NCI-H1105 (cell line): Measurements from ENCODE around the gene MOB3B.

ENCODE experiments used
- DNase-seq: peaks from one replicate; lab custom pipeline; 2025; lab: John Stamatoyannopoulos, UW

Gene MOB3B

DNA sequence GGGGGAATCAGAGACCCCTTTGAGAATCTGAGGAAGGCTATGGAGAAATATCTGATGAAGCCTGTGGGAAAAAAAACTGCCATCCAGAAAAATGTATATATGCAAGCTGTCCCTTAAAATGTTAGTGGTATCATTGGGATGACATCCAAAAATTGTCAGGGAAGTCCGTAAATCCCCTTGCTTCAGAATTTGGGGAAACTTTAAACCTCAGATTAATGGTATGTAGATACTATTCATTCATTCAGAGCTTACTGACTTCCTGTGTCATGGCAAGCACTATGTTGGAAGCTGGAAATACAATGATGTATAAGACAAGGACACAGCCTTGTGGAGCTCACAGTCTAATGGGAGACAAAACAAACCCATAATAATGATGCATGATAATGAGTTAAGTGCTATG, 10.9 kb upstream of the MOB3B start:
- DNase-seq: no peak

DNA sequence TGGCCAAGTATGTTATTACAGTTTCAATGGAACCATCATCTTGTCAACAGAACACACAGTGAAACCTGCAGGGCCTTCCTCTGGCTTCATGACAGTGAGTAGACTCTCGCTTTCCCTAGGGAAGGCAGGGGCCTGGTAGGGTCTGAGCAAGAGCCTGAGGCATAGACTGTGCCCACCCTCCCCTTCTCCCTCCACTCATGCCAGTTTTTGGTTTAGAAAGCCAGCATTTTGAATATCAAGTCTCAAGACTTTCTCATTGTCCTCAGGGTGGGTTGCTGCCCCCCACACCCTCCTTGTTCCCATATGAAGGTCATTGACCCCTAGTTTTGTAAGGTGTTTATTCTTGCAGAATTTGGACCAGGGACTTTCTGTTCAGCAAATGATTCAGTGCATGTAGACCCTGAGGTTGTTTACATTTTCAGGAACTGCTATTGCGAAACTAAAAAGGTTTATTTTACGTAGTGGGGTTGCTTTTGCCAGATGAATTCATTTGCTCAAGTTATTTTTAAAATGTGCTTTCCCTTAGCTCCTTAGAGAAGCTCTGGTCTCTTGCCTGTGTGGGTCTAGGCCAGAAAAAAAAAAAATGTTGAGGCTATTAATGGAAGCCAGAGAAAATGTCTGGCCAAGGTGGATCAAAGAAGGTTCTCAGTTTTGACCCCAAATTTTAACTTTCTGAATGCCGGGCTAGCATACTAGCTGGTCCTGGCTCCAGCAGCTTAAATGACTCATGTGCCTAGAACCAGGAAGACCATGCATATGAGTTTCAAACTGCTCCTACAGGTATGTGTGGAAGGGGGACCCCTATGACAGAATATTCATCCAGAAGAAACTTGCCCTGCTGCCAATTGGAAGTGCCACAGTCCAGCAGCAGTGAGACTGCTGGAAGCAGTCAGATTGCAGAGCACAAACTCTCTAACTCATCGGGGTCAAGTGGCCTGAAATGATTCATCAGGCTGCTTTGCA, 10.1 kb upstream of the MOB3B start:
- no peak for DNase-seq

DNA sequence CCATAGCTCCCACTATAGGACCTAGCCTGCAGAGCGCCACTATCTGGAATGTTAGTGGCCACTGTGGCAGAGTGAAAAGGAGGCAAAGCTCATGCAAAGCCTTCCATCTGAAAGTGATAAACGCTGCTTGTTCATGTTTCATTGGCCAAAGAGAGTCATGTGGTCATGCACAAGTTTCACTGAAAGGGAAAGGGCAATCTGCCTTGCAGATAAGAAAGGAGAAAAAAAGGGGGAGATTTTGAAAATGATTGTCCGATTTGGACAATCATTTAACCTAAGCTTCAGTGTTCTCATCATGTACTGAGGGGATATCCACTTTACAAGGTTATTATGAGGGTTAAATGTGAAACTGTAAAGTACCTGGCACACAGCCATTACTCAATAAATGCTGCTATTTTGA, 9.0 kb upstream of the MOB3B start:
- DNase-seq: peak; percentile 29

DNA sequence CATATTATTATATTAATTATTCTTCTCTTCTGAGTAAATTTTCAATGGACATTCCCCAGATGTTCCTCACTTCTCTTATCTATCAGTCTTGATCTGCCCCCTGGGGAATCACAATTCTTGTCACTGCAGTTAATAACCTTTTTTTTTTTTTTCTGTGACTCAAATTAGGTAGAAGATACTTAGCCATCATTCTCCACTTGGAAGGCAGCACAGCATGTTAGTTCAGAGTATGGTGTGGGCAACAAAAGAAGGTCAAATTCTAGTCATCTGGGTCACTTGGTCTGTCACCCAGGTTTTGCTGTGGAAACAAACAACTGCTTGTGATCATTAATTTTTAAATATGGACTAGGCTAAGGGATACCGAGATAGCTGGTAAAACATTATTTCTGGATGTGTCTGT, 8.1 kb upstream of the MOB3B start:
- no peak for DNase-seq

DNA sequence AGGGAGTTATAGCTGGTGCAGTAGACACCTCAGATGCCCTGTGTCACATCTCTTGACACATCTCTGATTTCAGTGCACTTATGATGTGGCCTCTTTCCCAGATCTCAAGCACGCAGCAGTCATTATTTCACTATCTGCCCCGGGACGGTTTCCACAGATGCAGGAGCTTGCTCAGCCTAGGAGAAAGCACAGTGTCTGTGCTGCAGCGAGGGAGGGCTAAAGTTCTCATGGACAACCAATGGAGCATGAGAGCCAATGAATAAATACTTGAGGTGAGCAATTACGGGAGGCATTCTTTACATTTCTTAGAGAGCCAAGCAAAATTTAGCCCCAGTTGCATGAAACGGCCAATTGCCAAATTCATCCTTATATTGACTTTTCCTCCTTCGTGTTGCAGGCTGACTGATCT, 7.4 kb upstream of the MOB3B start:
- DNase-seq: no peak

DNA sequence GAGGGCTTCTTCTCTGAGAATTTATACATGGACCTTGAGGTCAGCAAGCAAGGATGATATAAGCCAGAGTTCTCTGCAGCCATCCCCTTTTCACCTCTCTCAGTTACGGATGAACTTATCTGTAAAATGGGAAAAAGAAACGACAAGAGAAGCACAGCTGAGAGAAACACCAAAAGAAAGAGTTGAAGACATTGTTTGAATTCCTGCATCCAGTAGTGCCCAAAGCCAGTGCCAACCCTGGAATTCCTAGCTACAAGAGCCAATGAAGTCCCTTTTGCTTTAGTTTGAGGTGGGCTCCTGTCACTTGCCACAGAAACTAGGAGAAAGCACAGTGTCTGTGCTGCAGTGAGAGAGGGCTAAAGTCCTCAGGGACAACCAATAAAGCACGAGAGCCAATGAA, 6.6 kb upstream of the MOB3B start:
- no peak for DNase-seq

DNA sequence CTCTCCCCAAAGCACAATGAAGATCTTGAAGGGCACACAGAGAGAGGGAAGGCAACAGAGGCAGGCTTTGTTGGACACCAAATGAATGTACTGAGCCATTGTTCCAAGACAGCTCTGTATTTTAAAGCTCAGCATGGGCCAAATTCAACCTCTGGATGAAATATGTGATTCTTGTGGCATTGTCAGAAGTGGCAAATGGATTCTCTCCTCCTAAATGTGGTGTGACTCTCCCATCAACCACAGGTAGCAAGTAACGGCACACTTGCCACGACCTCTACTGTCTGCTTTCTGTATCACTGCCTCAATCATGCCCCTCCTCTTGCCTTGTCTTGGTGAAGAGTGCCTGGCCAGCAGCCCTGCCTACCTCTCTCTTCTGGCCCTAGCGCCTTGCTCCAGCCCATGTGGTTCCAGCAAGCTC, 6.1 kb upstream of the MOB3B start:
- DNase-seq: no peak

DNA sequence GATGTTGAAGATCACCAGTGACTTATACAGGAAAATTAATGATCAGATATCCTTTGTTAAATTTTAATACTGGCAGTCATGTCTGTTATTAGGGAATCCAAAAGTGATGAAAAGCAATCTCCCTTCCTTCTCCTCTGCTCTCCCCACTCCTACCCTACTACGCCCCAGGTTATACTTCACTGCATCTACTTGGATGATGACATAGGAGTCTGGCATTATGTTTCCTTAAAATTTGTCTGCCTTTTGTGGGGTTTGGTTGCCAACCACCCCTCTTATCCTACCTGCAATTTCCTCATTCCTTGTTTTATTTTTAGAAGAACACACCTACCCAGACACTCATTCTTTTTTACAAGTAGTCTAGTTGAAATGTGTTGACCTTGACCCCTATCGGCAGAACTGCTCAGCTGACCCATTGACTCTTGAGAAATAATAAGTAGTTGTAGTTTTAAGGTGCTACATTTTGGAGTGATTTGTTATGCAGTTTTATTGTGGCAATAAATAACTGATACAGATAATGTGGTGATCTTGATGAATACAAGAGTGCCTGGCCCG, 5.1 kb upstream of the MOB3B start:
- DNase-seq: no peak

DNA sequence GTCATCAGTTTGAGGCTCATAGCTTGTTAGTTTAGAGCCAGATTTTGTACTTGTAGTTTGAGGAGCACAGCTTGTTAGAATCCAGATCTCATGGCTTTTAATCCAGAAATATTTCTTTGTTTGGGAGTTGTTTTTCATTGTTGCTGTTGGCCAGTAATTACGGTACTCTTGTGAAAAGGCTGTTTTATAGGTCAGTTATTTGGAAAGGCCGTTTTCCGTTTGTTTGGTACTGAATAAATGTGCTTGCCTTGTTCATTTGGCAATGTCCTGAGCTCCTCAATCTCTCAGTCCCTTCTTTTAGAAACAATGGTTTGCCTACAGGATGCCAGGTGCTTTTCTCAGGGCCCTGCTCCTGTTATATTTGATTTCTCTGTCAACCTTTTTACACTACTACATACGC, 4.5 kb upstream of the MOB3B start:
- no peak for DNase-seq

DNA sequence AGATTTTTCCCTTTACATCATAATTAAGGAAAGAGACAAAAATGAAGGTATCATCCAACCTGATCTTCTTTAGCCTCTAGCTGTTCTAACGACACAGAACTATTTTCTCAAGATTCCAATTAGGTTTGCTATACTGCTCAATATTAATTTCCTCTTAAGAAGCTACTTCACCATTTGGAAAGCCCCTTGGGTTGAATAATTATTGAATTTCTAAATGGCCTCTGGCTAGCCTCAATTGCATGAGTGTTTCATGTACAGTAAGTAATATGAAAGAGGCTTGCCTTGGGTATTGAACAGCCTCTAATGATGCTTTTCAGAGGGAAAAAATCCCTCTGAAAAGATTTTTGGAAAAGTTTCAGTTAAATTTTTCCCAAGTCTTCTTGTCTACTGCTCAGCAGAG, 3.7 kb upstream of the MOB3B start:
- no peak for DNase-seq

DNA sequence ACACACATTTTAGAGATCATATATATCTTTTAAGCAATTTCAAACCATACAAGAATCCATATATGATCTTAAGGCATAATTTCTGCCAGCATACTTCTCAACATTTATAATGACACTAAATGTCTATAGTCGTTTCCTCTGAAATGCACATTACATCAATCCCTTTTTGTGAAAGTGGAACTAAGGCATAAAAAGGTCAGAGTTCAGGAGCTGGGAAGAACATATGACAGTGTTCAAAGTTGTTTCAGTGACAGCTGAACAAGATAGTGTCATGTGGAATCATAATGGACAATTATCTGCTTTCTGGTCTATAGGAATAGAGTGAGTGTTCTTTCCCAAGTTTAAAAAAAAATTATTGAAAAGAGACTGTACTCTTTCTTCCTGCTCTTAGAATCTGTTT, 2.4 kb upstream of the MOB3B start:
- DNase-seq: no peak

DNA sequence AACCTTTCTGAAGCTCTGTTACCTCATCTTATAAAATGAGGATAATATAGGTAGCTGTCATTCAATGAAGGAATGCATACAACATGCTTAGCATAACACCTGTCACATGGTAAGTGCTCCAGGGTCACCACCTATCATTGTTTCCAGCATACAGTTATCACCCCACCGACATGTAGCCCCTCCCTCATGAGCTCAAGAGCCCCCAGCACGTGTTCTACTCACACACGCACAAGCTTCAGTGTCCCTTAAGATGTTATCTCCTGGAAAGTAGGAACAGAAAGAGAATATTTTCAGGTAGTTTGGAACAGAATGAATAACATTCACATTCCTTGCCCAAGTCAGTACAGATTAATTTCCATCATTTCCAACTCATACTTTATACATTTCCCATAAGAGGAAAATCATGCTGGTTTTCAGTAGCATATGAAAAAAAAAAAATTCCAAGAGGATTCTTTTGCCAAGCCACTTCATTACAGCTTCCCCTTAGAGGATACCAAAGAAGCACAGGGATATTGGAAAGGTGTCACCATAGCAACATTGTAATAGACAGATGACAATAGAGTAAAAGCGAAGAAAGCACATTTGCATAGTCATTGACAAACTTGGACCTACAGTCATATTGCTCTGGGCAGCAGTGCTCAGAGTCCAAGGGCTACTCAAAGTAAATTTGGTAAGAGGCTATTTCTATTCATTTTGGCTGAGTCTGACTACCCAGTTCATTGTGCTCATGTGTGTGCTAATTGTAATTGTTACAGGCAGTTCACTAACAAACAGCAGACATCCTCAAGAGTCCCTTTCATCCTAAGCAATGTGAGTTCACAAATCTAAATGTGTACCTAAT, 1.5 kb upstream of the MOB3B start:
- no peak for DNase-seq

DNA sequence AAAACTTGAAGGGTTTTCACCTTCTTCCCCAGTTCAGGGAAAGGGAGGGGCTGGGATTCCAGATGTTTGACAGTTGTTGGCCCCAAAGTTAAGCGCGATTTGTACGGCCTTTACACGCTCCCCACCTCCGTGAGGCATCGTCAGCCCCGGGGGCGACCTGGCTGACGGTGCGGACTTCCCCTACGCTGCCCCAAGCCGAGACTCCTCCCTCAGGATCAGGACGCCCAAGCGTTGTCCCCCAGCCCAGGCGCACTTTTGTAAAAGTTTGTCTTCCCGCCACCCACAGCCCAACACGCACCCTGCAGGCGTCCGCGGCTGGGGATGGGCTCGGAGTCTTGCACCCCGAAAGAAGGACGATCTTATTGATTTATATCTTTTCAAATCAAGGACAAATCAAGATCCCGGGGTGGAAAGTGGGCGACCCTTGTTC, 713 bp downstream of the MOB3B start:
- DNase-seq: no peak

DNA sequence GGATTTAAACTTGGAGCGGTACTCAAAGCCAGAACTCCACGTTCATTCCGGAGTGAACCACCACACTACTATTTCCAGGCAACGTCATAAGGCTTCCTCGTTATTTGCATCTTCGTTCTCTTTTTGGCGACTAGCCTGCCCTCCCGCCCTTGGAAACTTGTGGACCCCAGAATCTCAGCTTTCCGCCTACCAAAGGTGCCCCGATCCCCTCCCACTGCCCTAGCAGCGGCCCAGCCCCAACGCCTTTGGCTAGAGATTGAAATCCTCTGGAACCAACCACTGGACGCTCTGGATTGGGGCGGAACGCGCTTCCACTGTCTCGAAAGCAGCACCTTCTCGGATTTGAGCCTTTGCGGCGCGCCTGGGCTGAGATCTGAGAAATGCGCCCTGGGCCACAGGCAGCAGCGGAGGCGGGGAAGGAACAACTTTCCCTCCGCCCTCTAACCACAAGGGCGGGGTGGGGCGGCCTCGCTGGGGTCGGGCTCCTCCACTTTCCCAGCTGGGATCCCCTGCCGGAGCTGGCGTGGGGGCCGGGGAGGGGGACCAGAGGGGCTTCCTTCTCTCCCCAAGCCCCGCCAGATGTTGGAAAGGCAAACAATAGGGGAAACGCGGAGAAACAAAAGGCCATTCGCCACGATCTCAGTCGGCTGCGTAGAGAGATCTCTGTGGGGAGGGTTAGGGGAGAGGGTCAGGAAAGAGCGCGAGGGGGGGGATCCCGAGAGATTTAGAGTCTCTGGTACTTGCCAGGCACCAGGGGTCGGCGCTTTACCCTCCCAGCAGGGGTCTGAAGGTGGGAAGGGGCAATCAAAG, 1.3 kb downstream of the MOB3B start:
- DNase-seq: no peak

DNA sequence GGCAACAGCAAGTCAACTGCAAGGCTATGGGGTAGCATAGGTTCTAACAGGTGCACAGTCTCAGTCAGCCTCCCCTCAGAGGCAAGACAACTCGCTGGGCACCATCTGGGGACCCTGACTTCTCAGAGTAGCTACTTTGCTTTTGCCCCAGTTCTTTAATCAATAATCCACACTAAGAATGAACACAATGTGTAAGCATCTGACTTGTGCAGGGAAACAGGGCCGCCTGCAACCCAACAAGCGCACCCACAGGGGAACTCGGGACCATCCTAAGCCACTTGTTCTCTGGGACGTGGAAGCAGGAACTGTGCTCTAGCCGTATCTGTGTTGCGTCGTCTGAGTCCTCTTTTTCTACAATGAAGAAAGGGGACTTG, 1.9 kb downstream of the MOB3B start:
- no peak for DNase-seq

DNA sequence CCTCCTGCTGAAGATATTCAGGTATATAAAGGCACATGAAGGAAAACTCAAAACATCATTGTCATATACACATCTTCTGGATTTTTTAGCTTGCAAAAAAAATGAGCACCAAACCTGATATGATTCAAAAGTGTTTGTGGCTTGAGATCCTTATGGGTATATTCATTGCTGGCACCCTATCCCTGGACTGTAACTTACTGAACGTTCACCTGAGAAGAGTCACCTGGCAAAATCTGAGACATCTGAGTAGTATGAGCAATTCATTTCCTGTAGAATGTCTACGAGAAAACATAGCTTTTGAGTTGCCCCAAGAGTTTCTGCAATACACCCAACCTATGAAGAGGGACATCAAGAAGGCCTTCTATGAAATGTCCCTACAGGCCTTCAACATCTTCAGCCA, 5.4 kb downstream of the MOB3B start, which contains the start of gene IFNK:
Gene IFNK, plus strand, starts transcription at position 55 of the 400 bp plus-strand sequence. Its CDS starts 47 bp downstream, at position 102.
- DNase-seq: no peak

DNA sequence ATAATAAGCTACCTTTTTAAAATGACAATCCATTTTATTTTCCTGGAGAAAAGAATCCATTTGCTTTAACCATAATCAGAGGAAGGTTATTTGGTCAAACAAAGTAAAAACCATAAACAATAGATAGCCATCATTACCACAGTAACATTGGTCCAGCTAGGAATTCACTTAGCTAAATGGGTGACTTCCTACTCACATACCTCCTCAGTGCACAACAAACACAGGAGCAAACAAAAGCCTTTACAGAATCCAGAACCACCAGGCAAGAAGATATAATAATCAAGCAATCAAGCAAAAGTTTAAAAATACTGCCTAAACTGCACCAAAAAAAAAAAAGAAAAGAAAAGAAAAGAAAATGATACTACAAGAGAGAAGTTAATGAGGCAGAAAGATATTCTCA, 6.5 kb downstream of the MOB3B start:
- DNase-seq: no peak

DNA sequence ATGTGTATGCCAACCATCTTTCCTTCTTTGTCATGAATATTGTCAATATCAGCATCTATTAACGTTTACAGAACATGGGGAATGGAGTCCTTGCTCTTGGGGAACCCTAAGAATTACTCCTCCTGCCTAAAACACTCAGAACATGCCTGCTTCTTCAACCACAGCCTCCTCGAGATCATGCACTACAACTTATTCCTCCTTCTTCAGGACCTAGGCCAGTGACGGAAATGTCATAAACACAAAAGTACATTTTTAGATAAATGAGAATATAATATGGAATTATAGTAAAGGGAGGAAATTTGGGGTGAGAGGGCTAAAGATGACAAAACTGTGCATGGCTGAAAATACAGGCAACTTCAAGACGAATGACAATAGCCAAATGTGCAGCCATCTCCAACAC, 8.6 kb downstream of the MOB3B start:
- DNase-seq: no peak

DNA sequence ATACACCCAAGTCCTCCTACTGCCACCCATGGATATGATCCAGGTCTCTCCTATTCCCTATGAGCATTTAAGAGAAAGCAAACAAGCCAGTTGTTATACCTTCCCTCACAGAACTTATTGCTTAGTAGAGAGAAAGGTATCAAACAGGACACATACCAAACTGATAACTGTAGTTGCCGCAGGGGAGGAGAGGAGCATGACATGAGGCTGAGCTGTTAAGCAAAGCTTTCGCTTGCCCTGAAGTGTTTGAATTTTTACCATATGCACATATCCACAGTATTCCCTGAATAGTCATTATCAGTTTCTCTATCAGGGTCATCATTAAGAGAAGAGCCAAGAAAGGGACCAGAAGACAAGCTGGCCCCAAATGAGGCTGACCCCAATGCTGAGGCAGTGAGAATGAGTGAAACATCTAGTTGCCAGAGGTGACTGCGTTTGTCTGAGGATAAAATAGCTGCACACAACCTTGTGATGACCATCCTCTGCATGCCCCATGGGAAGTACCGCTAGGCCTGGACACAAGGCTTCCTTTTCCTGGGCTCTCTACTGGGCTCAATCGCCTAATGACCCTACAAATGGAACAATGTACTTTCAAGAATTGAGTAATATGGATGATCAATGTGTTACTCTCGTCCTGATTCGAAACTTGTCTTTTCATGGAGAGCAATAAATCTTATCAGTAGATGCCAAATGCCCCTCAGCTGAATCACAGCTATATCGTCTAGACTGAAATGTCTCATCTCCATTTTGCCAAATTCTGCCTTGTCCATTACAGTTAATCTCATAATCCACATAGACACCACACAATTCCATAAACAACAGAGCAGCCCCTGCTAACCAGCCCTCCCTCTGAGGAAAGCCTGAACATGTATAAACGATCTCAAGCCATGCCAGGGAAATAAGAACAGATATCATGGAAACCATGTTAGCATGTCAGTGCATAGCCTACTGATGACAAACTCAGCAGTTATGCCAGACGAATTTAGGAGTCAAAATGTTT, 9.8 kb downstream of the MOB3B start:
- no peak for DNase-seq

DNA sequence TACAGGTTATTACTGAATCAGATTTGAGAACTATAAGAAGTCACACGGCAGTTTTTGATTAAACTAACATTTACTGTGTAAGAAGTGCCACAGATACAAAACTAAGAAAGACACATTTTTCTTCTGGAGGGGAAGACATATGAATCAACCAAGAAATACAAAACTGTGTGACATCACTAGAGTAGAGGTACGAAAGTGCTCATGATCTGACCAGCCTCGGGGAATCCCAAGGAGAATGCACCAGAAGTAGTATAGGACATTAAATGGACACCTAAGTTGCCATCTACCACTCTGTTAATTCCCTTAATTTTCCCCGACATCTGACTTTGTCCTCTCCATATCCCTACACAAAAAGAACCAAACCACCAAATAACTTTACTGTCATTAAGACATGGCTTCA, 10.8 kb downstream of the MOB3B start:
- no peak for DNase-seq

DNA sequence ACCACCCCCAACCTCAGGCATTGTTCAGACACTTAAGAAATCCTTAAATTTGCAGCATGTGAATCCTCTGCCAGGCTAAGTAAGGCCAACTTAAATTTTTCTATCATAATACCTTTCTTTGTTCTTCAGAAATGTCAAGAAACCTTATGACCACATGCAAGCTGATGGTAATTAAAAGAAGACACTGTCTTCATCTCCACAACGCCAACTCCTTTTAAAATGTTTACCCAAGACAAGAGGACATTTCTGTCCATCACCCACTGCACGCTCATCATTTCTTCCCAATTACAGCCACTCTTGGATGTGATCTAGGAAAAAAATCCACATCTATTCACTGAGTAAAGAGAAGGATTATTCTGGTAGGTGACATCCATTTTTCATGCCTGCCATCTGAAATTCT, 11.6 kb downstream of the MOB3B start:
- DNase-seq: no peak
